Measurements from ENCODE around the gene ARAP3. TPM values are rescaled to one million over a fixed set of nuclear protein-coding genes. Genes with fewer than 3 reads are reported as not detected.
"Not testable (repeated sequence)": the region's sequence is repeated elsewhere in the genome, so short reads cannot be mapped to it uniquely, and the experiment has no call there.

Gene ARAP3
- total and polyA plus RNA-seq, 5 experiments from 2014 or later, result 38.2 to 41.4 TPM; not detected in 3

GRCh38 chr5:141618804-141619554, 63.1 kb downstream of the ARAP3 start, which contains the start of gene DIAPH1:
Gene DIAPH1, minus strand, starts transcription at chr5:141619000. Its CDS starts 86 bp downstream, at chr5:141618914.
- H3K27me3 Mint-ChIP-seq, result no peaks in the 10 kb centered on the region
- DNase-seq (peak; percentile 92 to 99 (median 97)), ATAC-seq (peak; percentile 89 to 91)
- H3K9me3 Mint-ChIP-seq, result no peaks in the 10 kb centered on the region
- peak within 1 kb of the TSS; percentile 94 to 99 (median 96) for H3K27ac Mint-ChIP-seq
- peak within 1 kb of the TSS; percentile 94 to 100 (median 98) for H3K4me3 Mint-ChIP-seq
- POLR2A ChIA-PET, result interaction anchor here (1.0 to 5.6 kb wide), 17 partner anchors 10 to 1216 kb away, joined by 3 to 98 read pairs (median 7); partner anchors contain the start of genes DELE1, FCHSD1, HDAC3 and RELL2
- H3K4me1 Mint-ChIP-seq, result peaks cover 32 to 56% (median 46%) of the 10 kb centered on the region in 4 donors
- peaks cover 2 to 32% (median 13%) of the 10 kb centered on the region in 3 donors for H3K36me3 Mint-ChIP-seq

DNA sequence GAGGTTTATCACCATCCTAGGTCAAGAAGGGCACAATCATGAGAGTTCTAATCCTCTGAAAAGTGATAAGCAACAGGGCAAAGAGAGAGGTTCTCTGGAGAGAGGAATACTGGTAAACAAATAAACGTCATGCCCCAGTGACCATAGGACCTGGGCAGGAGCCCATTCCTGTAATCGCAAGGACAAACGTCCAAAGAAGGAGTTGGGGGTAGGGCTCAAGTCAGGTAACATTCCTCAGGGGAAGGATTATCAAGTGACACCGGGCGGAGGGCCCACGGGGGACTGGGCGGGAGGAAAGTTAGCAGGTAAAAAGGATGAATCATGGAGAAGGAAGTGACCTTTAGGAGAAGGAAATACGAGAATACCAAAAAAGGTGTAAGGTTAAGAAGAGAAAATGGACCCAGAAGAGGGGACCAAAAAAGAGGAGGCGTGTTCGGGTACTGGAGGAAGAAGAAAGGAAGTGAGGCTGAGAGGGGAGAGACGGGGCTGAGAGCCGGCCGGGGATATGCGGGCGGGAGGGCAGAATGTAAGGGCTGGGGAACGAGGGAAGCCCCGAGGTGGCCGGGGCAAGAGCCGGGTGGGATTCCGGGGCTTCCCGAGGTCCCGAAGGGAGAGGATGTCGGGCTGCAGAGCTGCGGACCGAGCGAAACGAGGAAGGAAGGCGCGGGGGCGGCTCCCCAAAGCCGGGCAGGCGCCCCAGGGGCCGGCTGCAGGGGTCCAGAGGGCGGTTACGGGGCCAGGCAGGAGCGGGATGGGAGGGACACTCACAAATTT, 63.8 kb downstream of the ARAP3 start:
- DNase-seq (peak; percentile 21 to 71 (median 46)), ATAC-seq (peak; percentile 43 to 52)
- Mint-ChIP-seq H3K36me3 (peaks cover 0 to 26% (median 10%) of the 10 kb centered on the region in 3 donors), H3K4me1 (peaks cover 32 to 59% (median 49%) of the 10 kb centered on the region in 4 donors), H3K9me3 (no peaks in the 10 kb centered on the region), H3K27ac (peak overlapping the region; percentile 94 to 99 (median 96)), H3K27me3 (no peaks in the 10 kb centered on the region), H3K4me3 (peak overlapping the region; percentile 94 to 100 (median 98))
- POLR2A ChIA-PET, result interaction anchor here (1.4 to 5.6 kb wide), 15 partner anchors 11 to 1216 kb away, joined by 3 to 98 read pairs (median 8); partner anchors contain the start of genes DELE1, FCHSD1, HDAC3 and RELL2

- POLR2A ChIA-PET, result interaction anchor here (2.0 to 5.6 kb wide), 7 partner anchors 10 to 306 kb away, joined by 5 to 98 read pairs (median 36); partner anchors contain the start of genes DELE1, FCHSD1, HDAC3 and RELL2
- Mint-ChIP-seq H3K4me1 (peaks cover 34 to 60% (median 50%) of the 10 kb centered on the region in 4 donors), H3K36me3 (peaks cover 0 to 27% (median 7%) of the 10 kb centered on the region in 3 donors), H3K9me3 (no peaks in the 10 kb centered on the region), H3K4me3 (peak overlapping the region; percentile 94 to 100 (median 98)), H3K27ac (peak overlapping the region; percentile 94 to 99 (median 96)), H3K27me3 (no peaks in the 10 kb centered on the region)
- DNase-seq (peak in 2 of 10 donors; percentile 26 to 30), ATAC-seq (no peak)
Measured at GRCh38 chr5:141617682-141618029, 64.4 kb downstream of the ARAP3 start.

DNA sequence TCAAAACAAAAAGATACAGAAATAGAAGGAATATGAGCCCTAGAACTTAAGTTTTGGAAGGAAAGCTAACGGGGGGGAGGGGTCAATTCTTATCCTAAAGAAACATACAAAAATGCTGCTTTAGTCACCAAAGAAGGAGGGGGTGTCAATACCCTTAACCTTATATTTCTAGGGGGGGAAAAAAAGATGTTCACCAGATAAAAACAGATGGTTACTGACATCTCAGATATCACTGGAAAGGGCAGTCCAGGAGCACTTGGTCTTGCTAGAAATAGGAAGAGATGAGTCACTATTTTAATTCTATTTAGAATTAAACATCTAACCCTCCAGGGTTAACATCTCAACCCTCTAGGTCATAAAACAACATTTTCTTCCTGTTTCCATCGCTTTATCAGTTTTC, 64.9 kb downstream of the ARAP3 start:
- POLR2A ChIA-PET, result interaction anchor here (2.0 to 5.6 kb wide), 7 partner anchors 10 to 306 kb away, joined by 5 to 98 read pairs (median 36); partner anchors contain the start of genes DELE1, FCHSD1, HDAC3 and RELL2
- no peak for DNase-seq
- Mint-ChIP-seq H3K4me1 (peaks cover 34 to 63% (median 55%) of the 10 kb centered on the region in 4 donors), H3K27ac (peak overlapping the region; percentile 94 to 99 (median 96)), H3K9me3 (no peaks in the 10 kb centered on the region), H3K27me3 (no peaks in the 10 kb centered on the region), H3K4me3 (peak overlapping the region; percentile 94 to 100 (median 98)), H3K36me3 (peaks cover 1 to 23% (median 7%) of the 10 kb centered on the region in 3 donors)
- ATAC-seq, result no peak

- POLR2A ChIA-PET, result interaction anchor here (2.0 to 5.6 kb wide), 5 partner anchors 9 to 23 kb away, joined by 6 to 98 read pairs (median 42); partner anchors contain the start of genes HDAC3 and RELL2
- Mint-ChIP-seq H3K36me3 (peaks cover 0 to 18% (median 2%) of the 10 kb centered on the region in 3 donors), H3K27me3 (no peaks in the 10 kb centered on the region), H3K4me3 (peak overlapping the region; percentile 94 to 100 (median 98)), H3K9me3 (no peaks in the 10 kb centered on the region), H3K27ac (peak overlapping the region; percentile 76 to 97 (median 94)), H3K4me1 (peaks cover 33 to 71% (median 62%) of the 10 kb centered on the region in 4 donors)
- DNase-seq (no peak), ATAC-seq (no peak)
Measured at GRCh38 chr5:141615991-141616720, 65.9 kb downstream of the ARAP3 start.

- peak overlapping the region in 9 of 10 donors; percentile 11 to 72 (median 51) for H3K4me3 Mint-ChIP-seq
- peak overlapping the region in 9 of 10 donors; percentile 12 to 95 (median 58) for H3K27ac Mint-ChIP-seq
Measured at GRCh38 chr5:141613344-141613743, 68.7 kb downstream of the ARAP3 start.

GRCh38 chr5:141611289-141611688, 70.7 kb downstream of the ARAP3 start:
- no peaks in the 10 kb centered on the region for H3K27me3 Mint-ChIP-seq
- peaks cover 30 to 97% (median 85%) of the 10 kb centered on the region in 4 donors for H3K4me1 Mint-ChIP-seq
- peak overlapping the region; percentile 12 to 80 (median 61) for H3K4me3 Mint-ChIP-seq
- H3K9me3 Mint-ChIP-seq, result no peaks in the 10 kb centered on the region
- ATAC-seq (no peak), DNase-seq (no peak)
- POLR2A ChIA-PET, result interaction anchor here (0.7 kb wide), 1 partner anchor 1234 kb away, joined by 3 read pairs; no protein-coding TSS in a partner anchor
- peaks cover 0 to 17% (median 2%) of the 10 kb centered on the region in 3 donors for H3K36me3 Mint-ChIP-seq
- H3K27ac Mint-ChIP-seq, result peak overlapping the region; percentile 25 to 95 (median 89)

More at GRCh38 chr5:141613344-141613743, 68.7 kb downstream of the ARAP3 start:
- DNase-seq, result no peak
- POLR2A ChIA-PET, result interaction anchor here (1.4 to 5.2 kb wide), 2 partner anchors 7 to 11 kb away, joined by 4 to 42 read pairs; no protein-coding TSS in a partner anchor
- no peaks in the 10 kb centered on the region for H3K9me3 Mint-ChIP-seq
- no peaks in the 10 kb centered on the region for H3K27me3 Mint-ChIP-seq
- no peak for ATAC-seq
- H3K36me3 Mint-ChIP-seq, result peaks cover 0 to 17% (median 2%) of the 10 kb centered on the region in 3 donors
- H3K4me1 Mint-ChIP-seq, result peaks cover 40 to 91% (median 82%) of the 10 kb centered on the region in 4 donors

DNA sequence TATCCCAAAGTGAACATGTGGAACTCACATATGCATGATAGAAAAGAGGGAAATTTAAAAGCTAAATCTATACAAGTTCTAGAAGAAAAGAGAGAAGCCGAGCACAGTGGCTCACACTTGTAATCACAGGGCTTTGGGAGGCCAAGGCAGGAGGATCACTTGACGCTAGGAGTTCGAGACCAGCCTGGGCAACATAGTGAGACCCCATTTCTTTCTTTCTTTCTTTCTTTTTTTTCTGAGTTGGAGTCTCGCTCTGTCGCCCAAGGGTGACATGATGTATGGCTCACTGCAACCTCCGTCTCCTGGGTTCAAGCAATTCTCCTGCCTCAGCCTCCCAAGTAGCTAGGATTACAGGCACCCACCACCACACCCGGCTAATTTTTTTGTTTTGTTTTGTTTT, 72.1 kb downstream of the ARAP3 start:
- not testable (repeated sequence) for DNase-seq, H3K27me3 Mint-ChIP-seq, ATAC-seq, H3K9me3 Mint-ChIP-seq
- peak overlapping the region in 9 of 10 donors; percentile 15 to 79 (median 57) for H3K4me3 Mint-ChIP-seq
- H3K27ac Mint-ChIP-seq, result peak overlapping the region; percentile 29 to 95 (median 90)
- POLR2A ChIA-PET, result interaction anchor here (0.6 to 5.3 kb wide), 3 partner anchors 8 to 60 kb away, joined by 3 to 70 read pairs (median 4); partner anchors contain the start of gene DIAPH1
- peaks cover 0 to 15% (median 2%) of the 10 kb centered on the region in 3 donors for H3K36me3 Mint-ChIP-seq
- peaks cover 26 to 98% (median 85%) of the 10 kb centered on the region in 4 donors for H3K4me1 Mint-ChIP-seq

GRCh38 chr5:141609044-141609443, 73.0 kb downstream of the ARAP3 start:
- no peak for ATAC-seq
- Mint-ChIP-seq H3K9me3 (no peaks in the 10 kb centered on the region), H3K4me1 (peaks cover 29 to 98% (median 86%) of the 10 kb centered on the region in 4 donors), H3K4me3 (peak overlapping the region in 7 of 10 donors; percentile 4 to 79 (median 66)), H3K36me3 (peaks cover 0 to 15% (median 2%) of the 10 kb centered on the region in 3 donors), H3K27ac (peak overlapping the region in 9 of 10 donors; percentile 29 to 95 (median 90)), H3K27me3 (no peaks in the 10 kb centered on the region)
- no peak for DNase-seq
- POLR2A ChIA-PET, result interaction anchor here (0.7 to 5.3 kb wide), 5 partner anchors 9 to 74 kb away, joined by 3 to 70 read pairs (median 4); partner anchors contain the start of gene DIAPH1

- H3K4me3 Mint-ChIP-seq, result peak overlapping the region; percentile 1 to 79 (median 66)
- H3K4me1 Mint-ChIP-seq, result peaks cover 29 to 98% (median 87%) of the 10 kb centered on the region in 4 donors
- ATAC-seq (no peak), DNase-seq (peak in 1 of 10 donors; percentile 24)
- POLR2A ChIA-PET, result interaction anchor here (0.7 to 5.3 kb wide), 4 partner anchors 9 to 75 kb away, joined by 3 to 70 read pairs (median 4); partner anchors contain the start of gene DIAPH1
- H3K36me3 Mint-ChIP-seq, result peaks cover 0 to 15% (median 2%) of the 10 kb centered on the region in 3 donors
- peak overlapping the region; percentile 78 to 95 (median 90) for H3K27ac Mint-ChIP-seq
- H3K9me3 Mint-ChIP-seq, result no peaks in the 10 kb centered on the region
- H3K27me3 Mint-ChIP-seq, result no peaks in the 10 kb centered on the region
Measured at GRCh38 chr5:141608557-141608956, 73.5 kb downstream of the ARAP3 start.

DNA sequence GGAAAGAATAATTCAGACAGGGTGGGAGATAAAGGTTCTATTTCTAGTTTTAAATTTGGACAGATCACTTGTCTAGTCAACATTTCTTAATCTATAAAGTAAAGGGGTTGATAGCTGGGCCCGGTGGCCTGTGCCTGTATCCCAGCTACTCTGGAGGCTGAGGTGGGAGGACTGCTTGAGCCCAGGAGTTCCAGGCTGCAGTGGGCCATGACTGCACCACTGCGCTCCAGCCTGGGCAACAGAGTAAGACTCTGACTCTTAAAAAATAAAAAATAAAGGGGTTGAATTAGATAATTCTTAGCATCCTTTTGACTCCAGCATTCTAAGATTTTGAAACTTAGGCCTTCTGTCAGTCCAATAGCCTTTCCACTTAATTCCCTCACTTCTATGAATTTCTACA, 74.0 kb downstream of the ARAP3 start:
- no peaks in the 10 kb centered on the region for H3K27me3 Mint-ChIP-seq
- H3K36me3 Mint-ChIP-seq, result peaks cover 0 to 11% (median 2%) of the 10 kb centered on the region in 3 donors
- DNase-seq (no peak), ATAC-seq (no peak)
- peaks cover 25 to 98% (median 86%) of the 10 kb centered on the region in 4 donors for H3K4me1 Mint-ChIP-seq
- H3K27ac Mint-ChIP-seq, result peak overlapping the region; percentile 78 to 95 (median 90)
- POLR2A ChIA-PET, result interaction anchor here (1.4 to 5.3 kb wide), 2 partner anchors 9 to 10 kb away, joined by 4 to 70 read pairs; partner anchors contain the start of gene DIAPH1
- H3K4me3 Mint-ChIP-seq, result peak overlapping the region; percentile 1 to 79 (median 66)
- H3K9me3 Mint-ChIP-seq, result no peaks in the 10 kb centered on the region
